H9 (cell line): Measurements from ENCODE around the gene CMTM4. TPM values are rescaled to one million over a fixed set of nuclear protein-coding genes. Genes with fewer than 3 reads are reported as not detected.

ENCODE experiments used
- DNase-seq: peaks from one replicate; pipeline ENCODE4 v3.0.0-alpha.2; 2017
- H2AFZ ChIP-seq: one replicate; pipeline ENCODE4 v1.6.1; 2013; ENCODE audit warnings: mild to moderate bottlenecking, low read length, control low read depth, moderate library complexity
- H2AK5ac ChIP-seq: 2 replicates; pipeline ENCODE4 v1.6.1; 2013; ENCODE audit warnings: low read length, control low read depth, mixed read lengths; ENCODE audit not compliant: insufficient read length
- H2BK120ac ChIP-seq: one replicate; pipeline ENCODE4 v1.6.1; 2013; ENCODE audit warnings: low read depth, mild to moderate bottlenecking, low read length, control low read depth, inconsistent platforms; ENCODE audit not compliant: poor library complexity, severe bottlenecking
- H2BK12ac ChIP-seq: 2 replicates; pipeline ENCODE4 v1.6.1; 2013; ENCODE audit warnings: low read length, control low read depth, mixed read lengths, low read depth; ENCODE audit not compliant: insufficient read length
- H2BK15ac ChIP-seq: 2 replicates; pipeline ENCODE4 v1.6.1; 2013; ENCODE audit warnings: low read depth, low read length, control low read depth
- H2BK20ac ChIP-seq: one replicate; pipeline ENCODE4 v1.6.1; 2013; ENCODE audit warnings: low read depth, mild to moderate bottlenecking, low read length, control low read depth, inconsistent platforms; ENCODE audit not compliant: poor library complexity, severe bottlenecking
- H2BK5ac ChIP-seq: 2 replicates; pipeline ENCODE4 v1.6.1; 2013; ENCODE audit warnings: low read length, control low read depth, mixed read lengths; ENCODE audit not compliant: insufficient read length
- H3K14ac ChIP-seq: 2 replicates; pipeline ENCODE4 v1.6.1; 2013; ENCODE audit warnings: low read length, control low read depth; ENCODE audit not compliant: insufficient read depth
- H3K18ac ChIP-seq: 2 replicates; pipeline ENCODE4 v1.6.1; 2013; ENCODE audit warnings: low read depth, mild to moderate bottlenecking, mixed read lengths, low read length, control low read depth; ENCODE audit not compliant: insufficient read length
- H3K23ac ChIP-seq: 2 replicates; pipeline ENCODE4 v1.6.1; 2013; ENCODE audit warnings: low read length, control low read depth, mixed read lengths, low read depth; ENCODE audit not compliant: insufficient read length
- H3K23me2 ChIP-seq: 2 replicates; pipeline ENCODE4 v1.6.1; 2013; ENCODE audit warnings: low read depth, mild to moderate bottlenecking, mixed read lengths, low read length, control low read depth; ENCODE audit not compliant: insufficient read length, poor library complexity, severe bottlenecking
- H3K27ac ChIP-seq: 2 replicates; pipeline ENCODE4 v1.5.1; 2013; ENCODE audit warnings: low read length, control low read depth, mixed read lengths, low read depth; ENCODE audit not compliant: insufficient read length
- H3K27me3 ChIP-seq: 2 replicates; pipeline ENCODE4 v1.6.1; 2013; ENCODE audit warnings: low read length, control low read depth, inconsistent platforms; ENCODE audit not compliant: insufficient read depth
- H3K4ac ChIP-seq: 2 replicates; pipeline ENCODE4 v1.6.1; 2013; ENCODE audit warnings: low read depth, mild to moderate bottlenecking, control low read depth, inconsistent platforms, low read length, moderate library complexity
- H3K4me1 ChIP-seq: 2 replicates; pipeline ENCODE4 v1.6.1; 2013; ENCODE audit warnings: low read length, control low read depth, inconsistent platforms; ENCODE audit not compliant: insufficient read depth
- H3K4me2 ChIP-seq: 2 replicates; pipeline ENCODE4 v1.6.1; 2013; ENCODE audit warnings: low read length, control low read depth, mixed read lengths; ENCODE audit not compliant: insufficient read length, insufficient read depth
- H3K56ac ChIP-seq: 2 replicates; pipeline ENCODE4 v1.6.1; 2013; ENCODE audit warnings: low read depth, mild to moderate bottlenecking, mixed read lengths, low read length, control low read depth; ENCODE audit not compliant: insufficient read length
- H3K79me1 ChIP-seq: 2 replicates; pipeline ENCODE4 v1.6.1; 2013; ENCODE audit warnings: low read depth, mild to moderate bottlenecking, moderate library complexity, low read length, control low read depth, inconsistent platforms; ENCODE audit not compliant: insufficient read depth, poor library complexity, severe bottlenecking
- H3K79me2 ChIP-seq: 2 replicates; pipeline ENCODE4 v1.6.1; 2013; ENCODE audit warnings: low read length, control low read depth, inconsistent platforms; ENCODE audit not compliant: insufficient read depth
- H3K9ac ChIP-seq: 2 replicates; pipeline ENCODE4 v1.6.1; 2013; ENCODE audit warnings: low read length, control low read depth, mixed read lengths; ENCODE audit not compliant: insufficient read length; ENCODE audit errors: extremely low read depth
- H3K9me3 ChIP-seq: one replicate; pipeline ENCODE4 v1.6.1; 2013; ENCODE audit warnings: low read depth, low read length, inconsistent platforms; ENCODE audit not compliant: control insufficient read depth
- H3T11ph ChIP-seq: one replicate; pipeline ENCODE4 v1.6.1; 2013; ENCODE audit warnings: mild to moderate bottlenecking, low read length, control low read depth, inconsistent platforms
- H4K20me1 ChIP-seq: one replicate; pipeline ENCODE4 v1.6.1; 2013; ENCODE audit not compliant: control insufficient read depth, insufficient read length, insufficient read depth
- H4K5ac ChIP-seq: 2 replicates; pipeline ENCODE4 v1.6.1; 2013; ENCODE audit warnings: low read depth, mild to moderate bottlenecking, mixed read lengths, low read length, control low read depth; ENCODE audit not compliant: insufficient read length
- H4K8ac ChIP-seq: replicated peaks from 2 replicates; pipeline ENCODE4 v1.6.1; 2013; ENCODE audit warnings: low read length, control low read depth, mixed read lengths, low read depth; ENCODE audit not compliant: insufficient read length
- H4K91ac ChIP-seq: 2 replicates; pipeline ENCODE4 v1.6.1; 2013; ENCODE audit warnings: low read depth, mild to moderate bottlenecking, moderate library complexity, mixed read lengths, low read length, control low read depth; ENCODE audit not compliant: insufficient read length
- H3K27ac Mint-ChIP-seq, 3 experiments: 2 replicates in 2 of 3; 3 replicates in 1 of 3; pipeline ENCODE4 v1.8.0; 2020 to 2021; ENCODE audit warnings: mixed read lengths in 3 of 3, mild to moderate bottlenecking in 1 of 3, moderate library complexity in 1 of 3
- H3K27me3 Mint-ChIP-seq: 2 replicates; pipeline ENCODE4 v1.8.0; 2021; ENCODE audit warnings: low read depth, mild to moderate bottlenecking, moderate library complexity, mixed read lengths
- H3K36me3 Mint-ChIP-seq, 3 experiments: 2 replicates in 2 of 3; 3 replicates in 1 of 3; pipeline ENCODE4 v1.8.0; 2020 to 2021; ENCODE audit warnings: low read depth in 3 of 3, mixed read lengths in 3 of 3; ENCODE audit not compliant: insufficient read depth in 1 of 3
- H3K4me1 Mint-ChIP-seq, 2 experiments: 2 replicates each; pipeline ENCODE4 v1.8.0; 2020; ENCODE audit warnings: mixed read lengths in 2 of 2
- H3K4me3 Mint-ChIP-seq, 2 experiments: 2 replicates in 1 of 2; 3 replicates in 1 of 2; pipeline ENCODE4 v1.8.0; 2020 to 2021; ENCODE audit warnings: mild to moderate bottlenecking in 2 of 2, mixed read lengths in 2 of 2, moderate library complexity in 1 of 2
- H3K9me3 Mint-ChIP-seq, 2 experiments: 2 replicates in 1 of 2; 3 replicates in 1 of 2; pipeline ENCODE4 v1.8.0; 2020; ENCODE audit warnings: mild to moderate bottlenecking in 2 of 2, mixed read lengths in 2 of 2, moderate library complexity in 1 of 2
- WGBS: extraction: QIAGEN DNeasy Blood & Tissue Kit; methylation state at CpG from one replicate; pipeline ENCODE4 v1.1.7; 2013; ENCODE audit warnings: missing lambda C conversion rate, low lambda C conversion rate, mixed read lengths; ENCODE audit not compliant: insufficient read length; ENCODE audit errors: extremely low coverage; 5-methylcytosine and 5-hydroxymethylcytosine counted together
- total RNA-seq: library from RNA; stranded (reverse); gene quantifications from 2 replicates; pipeline ENCODE4 v1.2.1, GENCODE V29; 2021
- TF ChIP-seq, protein P1 (sequence below): fragments of 200-600 bp; sonication (generic); conservative IDR thresholded peaks from 3 replicates; pipeline ENCODE4 v1.8.0; 2021; ENCODE audit warnings: antibody characterized with exemption, mild to moderate bottlenecking

Gene CMTM4
- total RNA-seq, 1 experiment from 2014 or later, result 40.5 TPM

- Histone ChIP-seq H3K9me3 (no peaks in the 10 kb centered on the region), H2BK12ac (no peak overlapping the region), H4K5ac (no peak overlapping the region), H4K91ac (no peak overlapping the region), H2AFZ (no peak overlapping the region), H3T11ph (no peak overlapping the region), H2BK15ac (no peak overlapping the region), H3K56ac (no peak overlapping the region), H3K18ac (no peak overlapping the region), H3K4me2 (no peak overlapping the region), H2BK20ac (no peak overlapping the region), H3K4ac (no peak overlapping the region), H3K27me3 (no peaks in the 10 kb centered on the region), H3K14ac (no peak overlapping the region), H3K4me1 (no peaks in the 10 kb centered on the region), H4K20me1 (no peaks in the 10 kb centered on the region), H3K79me2 (no peaks in the 10 kb centered on the region), H3K23me2 (no peaks in the 10 kb centered on the region), H2BK5ac (no peak overlapping the region), H2AK5ac (no peak overlapping the region), H3K79me1 (no peaks in the 10 kb centered on the region), H3K27ac (no peak overlapping the region), H2BK120ac (no peak overlapping the region), H4K8ac (no peak overlapping the region), H3K9ac (no peak overlapping the region), H3K23ac (no peak overlapping the region)
- H3K4me3 Mint-ChIP-seq, result no peak overlapping the region
- H3K27ac Mint-ChIP-seq, result no peak overlapping the region; a peak in 1 of 7 replicates
- TF ChIP-seq, protein P1, sequence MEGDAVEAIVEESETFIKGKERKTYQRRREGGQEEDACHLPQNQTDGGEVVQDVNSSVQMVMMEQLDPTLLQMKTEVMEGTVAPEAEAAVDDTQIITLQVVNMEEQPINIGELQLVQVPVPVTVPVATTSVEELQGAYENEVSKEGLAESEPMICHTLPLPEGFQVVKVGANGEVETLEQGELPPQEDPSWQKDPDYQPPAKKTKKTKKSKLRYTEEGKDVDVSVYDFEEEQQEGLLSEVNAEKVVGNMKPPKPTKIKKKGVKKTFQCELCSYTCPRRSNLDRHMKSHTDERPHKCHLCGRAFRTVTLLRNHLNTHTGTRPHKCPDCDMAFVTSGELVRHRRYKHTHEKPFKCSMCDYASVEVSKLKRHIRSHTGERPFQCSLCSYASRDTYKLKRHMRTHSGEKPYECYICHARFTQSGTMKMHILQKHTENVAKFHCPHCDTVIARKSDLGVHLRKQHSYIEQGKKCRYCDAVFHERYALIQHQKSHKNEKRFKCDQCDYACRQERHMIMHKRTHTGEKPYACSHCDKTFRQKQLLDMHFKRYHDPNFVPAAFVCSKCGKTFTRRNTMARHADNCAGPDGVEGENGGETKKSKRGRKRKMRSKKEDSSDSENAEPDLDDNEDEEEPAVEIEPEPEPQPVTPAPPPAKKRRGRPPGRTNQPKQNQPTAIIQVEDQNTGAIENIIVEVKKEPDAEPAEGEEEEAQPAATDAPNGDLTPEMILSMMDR, result no peak
- WGBS, result no CpG with 5 or more reads among the region's 7 CpGs
- H3K4me1 Mint-ChIP-seq, result peaks cover 12 to 20% of the 10 kb centered on the region in 2 experiments
- no peaks in the 10 kb centered on the region for H3K36me3 Mint-ChIP-seq
- no peaks in the 10 kb centered on the region for H3K9me3 Mint-ChIP-seq
- DNase-seq, result no peak
- H3K27me3 Mint-ChIP-seq, result no peaks in the 10 kb centered on the region; the same call in 1 of the 2 replicates
Measured at GRCh38 chr16:66587881-66588600, 108.5 kb downstream of the CMTM4 start.
